Measurements from ENCODE around the gene CCDC24.
A peak's percentile ranks its signal among the peaks of the same experiment; 100 is the strongest.

DNA sequence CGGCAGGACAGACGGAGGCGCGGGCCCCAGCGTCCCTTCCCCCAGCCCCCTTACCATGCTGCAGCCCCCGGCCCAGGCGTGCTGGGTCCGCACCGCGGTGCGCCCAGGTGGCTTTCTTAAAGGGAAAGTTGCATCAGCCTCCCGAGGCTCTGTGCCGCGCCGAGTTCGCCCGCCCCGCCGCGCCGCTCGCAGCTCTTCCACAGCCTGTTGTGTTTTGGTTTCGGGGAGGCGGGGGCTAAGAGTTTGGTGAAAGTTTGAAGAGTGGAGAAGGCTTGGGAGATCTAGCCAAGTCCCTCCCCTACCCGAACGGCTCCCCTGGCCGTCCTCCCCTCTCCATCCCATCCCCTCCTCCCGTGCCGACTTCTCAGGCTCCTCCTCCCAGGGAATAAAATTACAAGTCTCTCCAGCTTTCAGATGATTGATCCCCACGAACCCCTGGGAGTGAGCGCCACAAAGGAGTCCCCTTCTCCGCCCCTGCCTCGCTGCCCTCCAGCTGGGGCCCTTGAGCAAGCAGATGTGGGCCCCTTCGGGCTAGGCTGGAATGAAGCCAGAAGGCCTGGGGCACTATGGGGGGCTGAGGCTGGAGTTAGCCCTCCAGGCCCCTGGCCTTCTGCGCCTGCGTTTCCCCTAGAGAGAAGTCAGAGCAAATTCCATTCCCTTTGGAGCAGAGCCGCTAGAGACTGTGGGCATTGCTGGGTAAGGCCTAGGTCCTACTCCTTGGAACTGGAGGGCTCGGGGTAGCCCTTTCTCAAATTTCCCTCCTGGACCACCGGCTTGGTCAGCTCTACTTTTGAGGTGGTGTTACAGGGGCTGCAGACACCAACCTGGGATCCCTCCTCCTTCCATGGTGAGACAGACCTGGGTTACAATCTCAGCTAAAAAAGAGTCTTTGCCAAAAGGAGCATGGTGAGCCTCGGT lies 40.1 kb downstream of the CCDC24 start, which contains the start of gene SLC6A9:
- TF ChIP-seq POLR2A (IDR thresholded peaks at IDR 0.05; ENCODE audit: low read depth, low read length) = no peak
- TF ChIP-seq, protein P1, sequence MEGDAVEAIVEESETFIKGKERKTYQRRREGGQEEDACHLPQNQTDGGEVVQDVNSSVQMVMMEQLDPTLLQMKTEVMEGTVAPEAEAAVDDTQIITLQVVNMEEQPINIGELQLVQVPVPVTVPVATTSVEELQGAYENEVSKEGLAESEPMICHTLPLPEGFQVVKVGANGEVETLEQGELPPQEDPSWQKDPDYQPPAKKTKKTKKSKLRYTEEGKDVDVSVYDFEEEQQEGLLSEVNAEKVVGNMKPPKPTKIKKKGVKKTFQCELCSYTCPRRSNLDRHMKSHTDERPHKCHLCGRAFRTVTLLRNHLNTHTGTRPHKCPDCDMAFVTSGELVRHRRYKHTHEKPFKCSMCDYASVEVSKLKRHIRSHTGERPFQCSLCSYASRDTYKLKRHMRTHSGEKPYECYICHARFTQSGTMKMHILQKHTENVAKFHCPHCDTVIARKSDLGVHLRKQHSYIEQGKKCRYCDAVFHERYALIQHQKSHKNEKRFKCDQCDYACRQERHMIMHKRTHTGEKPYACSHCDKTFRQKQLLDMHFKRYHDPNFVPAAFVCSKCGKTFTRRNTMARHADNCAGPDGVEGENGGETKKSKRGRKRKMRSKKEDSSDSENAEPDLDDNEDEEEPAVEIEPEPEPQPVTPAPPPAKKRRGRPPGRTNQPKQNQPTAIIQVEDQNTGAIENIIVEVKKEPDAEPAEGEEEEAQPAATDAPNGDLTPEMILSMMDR (conservative IDR thresholded peaks at IDR 0.05; ENCODE audit: low read depth, low read length) = no peak
- no peak for TF ChIP-seq NFE2L2 (IDR thresholded peaks at IDR 0.05; ENCODE audit: low read depth, low read length)
- TF ChIP-seq FOS (IDR thresholded peaks at IDR 0.05; ENCODE audit: low read depth, low read length) = no peak
- TF ChIP-seq CEBPB (IDR thresholded peaks at IDR 0.05; ENCODE audit: low read depth, low read length) = peak; percentile 38
- no peak for TF ChIP-seq RAD21 (IDR thresholded peaks at IDR 0.05; ENCODE audit: low read length)
- TF ChIP-seq CHD1 (IDR thresholded peaks at IDR 0.05; ENCODE audit: low read depth, low read length) = no peak
